ENCODE data around the gene MBP.
A peak's percentile ranks its signal among the peaks of the same experiment; 100 is the strongest.

DNA sequence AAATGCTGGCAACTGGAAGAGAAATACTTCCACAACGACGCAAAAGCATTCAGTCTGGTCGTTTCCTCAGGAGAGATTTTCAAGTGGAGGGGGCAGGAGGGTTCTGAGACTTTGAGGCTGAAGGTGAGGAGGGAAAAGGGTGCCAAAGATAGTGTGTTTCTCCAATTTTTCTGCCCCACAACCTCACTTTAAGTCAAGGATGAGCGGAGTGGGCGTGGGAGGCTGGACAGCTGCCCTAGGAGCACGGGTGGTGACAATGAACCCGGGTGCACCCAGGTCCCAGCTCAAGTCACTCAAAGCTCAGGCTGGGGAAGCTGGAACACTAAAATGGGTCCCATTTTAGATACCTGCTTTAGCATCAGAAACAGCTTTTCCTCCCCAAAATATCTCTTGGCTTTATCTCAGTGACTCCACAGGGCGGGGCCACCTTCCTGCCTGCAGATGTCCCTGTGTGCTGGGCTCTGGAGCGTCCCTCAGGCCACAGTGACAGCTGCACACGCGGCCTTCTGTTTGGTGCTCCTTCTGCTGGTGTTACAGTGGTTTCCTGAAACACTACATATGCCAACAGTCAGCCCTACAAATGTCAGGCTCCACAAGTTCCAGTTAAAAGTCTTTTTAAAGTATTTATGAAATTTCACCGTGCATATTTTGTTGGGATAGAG lies 1.4 kb upstream of the MBP start:
- TF ChIP-seq EP300 (IDR thresholded peaks at IDR 0.05; ENCODE audit: borderline replicate concordance), result no peak
- TF ChIP-seq RAD21 (IDR thresholded peaks at IDR 0.05; ENCODE audit: low read depth), result no peak
- TF ChIP-seq, protein P1, sequence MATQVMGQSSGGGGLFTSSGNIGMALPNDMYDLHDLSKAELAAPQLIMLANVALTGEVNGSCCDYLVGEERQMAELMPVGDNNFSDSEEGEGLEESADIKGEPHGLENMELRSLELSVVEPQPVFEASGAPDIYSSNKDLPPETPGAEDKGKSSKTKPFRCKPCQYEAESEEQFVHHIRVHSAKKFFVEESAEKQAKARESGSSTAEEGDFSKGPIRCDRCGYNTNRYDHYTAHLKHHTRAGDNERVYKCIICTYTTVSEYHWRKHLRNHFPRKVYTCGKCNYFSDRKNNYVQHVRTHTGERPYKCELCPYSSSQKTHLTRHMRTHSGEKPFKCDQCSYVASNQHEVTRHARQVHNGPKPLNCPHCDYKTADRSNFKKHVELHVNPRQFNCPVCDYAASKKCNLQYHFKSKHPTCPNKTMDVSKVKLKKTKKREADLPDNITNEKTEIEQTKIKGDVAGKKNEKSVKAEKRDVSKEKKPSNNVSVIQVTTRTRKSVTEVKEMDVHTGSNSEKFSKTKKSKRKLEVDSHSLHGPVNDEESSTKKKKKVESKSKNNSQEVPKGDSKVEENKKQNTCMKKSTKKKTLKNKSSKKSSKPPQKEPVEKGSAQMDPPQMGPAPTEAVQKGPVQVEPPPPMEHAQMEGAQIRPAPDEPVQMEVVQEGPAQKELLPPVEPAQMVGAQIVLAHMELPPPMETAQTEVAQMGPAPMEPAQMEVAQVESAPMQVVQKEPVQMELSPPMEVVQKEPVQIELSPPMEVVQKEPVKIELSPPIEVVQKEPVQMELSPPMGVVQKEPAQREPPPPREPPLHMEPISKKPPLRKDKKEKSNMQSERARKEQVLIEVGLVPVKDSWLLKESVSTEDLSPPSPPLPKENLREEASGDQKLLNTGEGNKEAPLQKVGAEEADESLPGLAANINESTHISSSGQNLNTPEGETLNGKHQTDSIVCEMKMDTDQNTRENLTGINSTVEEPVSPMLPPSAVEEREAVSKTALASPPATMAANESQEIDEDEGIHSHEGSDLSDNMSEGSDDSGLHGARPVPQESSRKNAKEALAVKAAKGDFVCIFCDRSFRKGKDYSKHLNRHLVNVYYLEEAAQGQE (IDR thresholded peaks at IDR 0.05; ENCODE audit: low read depth), result peak; percentile 34; the same call in 1 of the 2 replicates
- TF ChIP-seq, protein P2, sequence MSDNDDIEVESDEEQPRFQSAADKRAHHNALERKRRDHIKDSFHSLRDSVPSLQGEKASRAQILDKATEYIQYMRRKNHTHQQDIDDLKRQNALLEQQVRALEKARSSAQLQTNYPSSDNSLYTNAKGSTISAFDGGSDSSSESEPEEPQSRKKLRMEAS (IDR thresholded peaks at IDR 0.05), result no peak
- TF ChIP-seq FOXM1 (IDR thresholded peaks at IDR 0.05; ENCODE audit: borderline replicate concordance, low read depth), result no peak
- no peak for TF ChIP-seq CREB1 (IDR thresholded peaks at IDR 0.05; ENCODE audit: low read depth)
- TF ChIP-seq NFIC (IDR thresholded peaks at IDR 0.05), result no peak
- TF ChIP-seq EGR1 (IDR thresholded peaks at IDR 0.05), result no peak
- TF ChIP-seq, protein P3, sequence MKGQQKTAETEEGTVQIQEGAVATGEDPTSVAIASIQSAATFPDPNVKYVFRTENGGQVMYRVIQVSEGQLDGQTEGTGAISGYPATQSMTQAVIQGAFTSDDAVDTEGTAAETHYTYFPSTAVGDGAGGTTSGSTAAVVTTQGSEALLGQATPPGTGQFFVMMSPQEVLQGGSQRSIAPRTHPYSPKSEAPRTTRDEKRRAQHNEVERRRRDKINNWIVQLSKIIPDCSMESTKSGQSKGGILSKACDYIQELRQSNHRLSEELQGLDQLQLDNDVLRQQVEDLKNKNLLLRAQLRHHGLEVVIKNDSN (IDR thresholded peaks at IDR 0.05), result no peak
- no peak for TF ChIP-seq YY1 (IDR thresholded peaks at IDR 0.05; ENCODE audit: low read depth)
- TF ChIP-seq TCF12 (IDR thresholded peaks at IDR 0.05; ENCODE audit: low read depth), result no peak
- no peak for TF ChIP-seq ZBTB7A (IDR thresholded peaks at IDR 0.05; ENCODE audit: low read depth)
- no peak for TF ChIP-seq TEAD4 (IDR thresholded peaks at IDR 0.05)
